Measurements from ENCODE around the gene VPS13D.
"Not testable (repeated sequence)": the region's sequence is repeated elsewhere in the genome, so short reads cannot be mapped to it uniquely, and the experiment has no call there.

The VPS13D gene

GRCh38 chr1:12450756-12451559 lies 221.1 kb downstream of the VPS13D start:
- DNase-seq (ENCODE audit: low read depth in 2 of 2), result no peak

- DNase-seq (ENCODE audit: low read depth in 2 of 2), result no peak
These were observed 221.7 kb downstream of the VPS13D start for GRCh38 chr1:12451560-12451900.

GRCh38 chr1:12452262-12452661 lies 222.4 kb downstream of the VPS13D start:
- DNase-seq (ENCODE audit: low read depth in 2 of 2), result no peak

- no peak for DNase-seq (ENCODE audit: low read depth in 2 of 2)
These were observed 223.8 kb downstream of the VPS13D start for GRCh38 chr1:12453400-12454343.

- DNase-seq (ENCODE audit: low read depth in 2 of 2), result no peak
These were observed 224.9 kb downstream of the VPS13D start for GRCh38 chr1:12454406-12455391.

- DNase-seq (ENCODE audit: low read depth in 2 of 2), result not testable (repeated sequence)
These were observed 226.3 kb downstream of the VPS13D start for GRCh38 chr1:12456081-12456480.

- peak in 1 of 2 experiments; percentile 55 for DNase-seq (ENCODE audit: low read depth in 2 of 2)
These were observed 227.1 kb downstream of the VPS13D start for GRCh38 chr1:12456979-12457378.

- DNase-seq (ENCODE audit: low read depth in 2 of 2), result no peak
These were observed 227.9 kb downstream of the VPS13D start for GRCh38 chr1:12457771-12458170.

GRCh38 chr1:12458571-12458970 lies 228.7 kb downstream of the VPS13D start:
- no peak for DNase-seq (ENCODE audit: low read depth in 2 of 2)

- no peak for DNase-seq (ENCODE audit: low read depth in 2 of 2)
These were observed 230.3 kb downstream of the VPS13D start for GRCh38 chr1:12460121-12460520.

- DNase-seq (ENCODE audit: low read depth in 2 of 2), result no peak
These were observed 231.2 kb downstream of the VPS13D start for GRCh38 chr1:12460911-12461621.

- DNase-seq (ENCODE audit: low read depth in 2 of 2), result no peak
These were observed 231.9 kb downstream of the VPS13D start for GRCh38 chr1:12461754-12462153.

- no peak for DNase-seq (ENCODE audit: low read depth in 2 of 2)
These were observed 232.8 kb downstream of the VPS13D start for GRCh38 chr1:12462586-12462985.

- no peak for DNase-seq (ENCODE audit: low read depth in 2 of 2)
These were observed 234.2 kb downstream of the VPS13D start for GRCh38 chr1:12464045-12464461.

- peak; percentile 82 to 85 for DNase-seq (ENCODE audit: low read depth in 2 of 2)
These were observed 234.8 kb downstream of the VPS13D start for GRCh38 chr1:12464598-12465056.

- no peak for DNase-seq (ENCODE audit: low read depth in 2 of 2)
These were observed 235.3 kb downstream of the VPS13D start for GRCh38 chr1:12465126-12465525.

GRCh38 chr1:12466816-12467215 lies 237.0 kb downstream of the VPS13D start:
- DNase-seq (ENCODE audit: low read depth in 2 of 2), result no peak

- DNase-seq (ENCODE audit: low read depth in 2 of 2), result peak; percentile 57 to 65
These were observed 237.9 kb downstream of the VPS13D start for GRCh38 chr1:12467570-12468286.

GRCh38 chr1:12468323-12468722 lies 238.5 kb downstream of the VPS13D start:
- DNase-seq (ENCODE audit: low read depth in 2 of 2), result no peak

- DNase-seq (ENCODE audit: low read depth in 2 of 2), result no peak
These were observed 239.7 kb downstream of the VPS13D start for GRCh38 chr1:12469493-12469892.
